ENCODE measurements around the gene YRDC.

YRDC gene

DNA sequence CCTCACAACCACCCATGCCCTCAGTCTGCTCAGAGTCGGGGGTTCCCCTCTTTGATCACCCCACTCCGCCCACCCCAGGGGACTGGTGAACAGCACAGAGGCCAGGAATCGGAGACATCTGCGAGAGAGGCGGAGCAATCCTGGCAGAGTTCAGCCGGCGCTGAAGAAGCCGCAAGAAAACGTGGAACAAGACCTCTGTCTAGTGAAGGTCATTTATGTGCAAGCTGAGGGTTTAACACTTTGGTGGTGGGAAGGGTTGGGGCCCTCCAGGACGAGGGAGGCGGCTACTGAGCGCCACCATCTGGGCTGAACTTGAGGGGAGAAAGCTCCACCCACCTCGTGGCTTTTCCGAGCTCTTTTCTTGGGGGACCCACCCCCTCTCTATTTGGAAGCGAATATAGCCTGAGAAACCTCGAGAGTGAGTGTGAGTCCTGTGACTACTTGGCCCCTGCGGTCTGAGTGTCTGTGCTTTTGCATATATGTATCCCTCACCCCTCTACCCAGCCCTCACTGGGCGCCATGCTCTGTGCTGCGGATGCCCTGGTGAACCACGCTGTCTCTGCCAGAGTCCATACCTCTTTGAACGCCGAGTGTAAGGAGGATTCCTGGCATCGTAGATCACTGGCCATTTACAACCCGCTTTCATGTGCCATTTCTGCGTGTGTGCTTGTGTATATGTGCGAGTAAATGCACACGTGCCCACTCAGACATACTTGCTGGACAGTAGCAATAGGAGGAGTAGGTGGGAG, 41.9 kb downstream of the YRDC start:
- DNase-seq = peak; percentile 14 to 21

DNA sequence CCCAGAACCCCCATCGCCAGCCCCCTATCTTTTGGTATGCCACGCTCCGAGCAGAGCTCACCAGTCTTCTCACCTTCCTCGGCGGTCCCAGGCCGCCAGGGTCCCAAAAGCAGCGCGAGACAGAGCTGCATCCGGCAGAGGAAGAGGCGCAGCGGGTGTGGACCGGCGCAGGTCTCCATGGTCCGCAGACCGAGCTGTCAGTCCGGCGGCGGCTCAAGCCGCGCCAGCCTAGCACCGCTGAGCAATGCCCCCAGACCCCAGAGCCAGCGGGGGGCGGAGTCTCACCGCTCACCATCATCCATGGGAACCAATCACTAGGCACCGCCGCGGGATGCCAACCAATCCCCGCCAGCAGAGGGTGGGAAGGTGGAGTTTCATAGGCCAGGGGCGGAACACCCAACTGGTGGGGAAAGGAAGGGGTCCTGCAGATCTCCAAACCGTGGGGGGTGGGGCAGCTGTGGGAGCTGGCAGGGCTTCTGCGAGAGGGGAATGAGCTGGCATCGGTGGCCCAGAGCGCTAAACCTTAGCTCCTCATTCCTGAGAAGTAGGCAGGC, 43.0 kb downstream of the YRDC start, which contains the start of gene EPHA10:
Gene EPHA10, minus strand, starts transcription at position 233 of the 554 bp plus-strand sequence. Its CDS starts 54 bp downstream, at position 179.
- no peak for DNase-seq

DNA sequence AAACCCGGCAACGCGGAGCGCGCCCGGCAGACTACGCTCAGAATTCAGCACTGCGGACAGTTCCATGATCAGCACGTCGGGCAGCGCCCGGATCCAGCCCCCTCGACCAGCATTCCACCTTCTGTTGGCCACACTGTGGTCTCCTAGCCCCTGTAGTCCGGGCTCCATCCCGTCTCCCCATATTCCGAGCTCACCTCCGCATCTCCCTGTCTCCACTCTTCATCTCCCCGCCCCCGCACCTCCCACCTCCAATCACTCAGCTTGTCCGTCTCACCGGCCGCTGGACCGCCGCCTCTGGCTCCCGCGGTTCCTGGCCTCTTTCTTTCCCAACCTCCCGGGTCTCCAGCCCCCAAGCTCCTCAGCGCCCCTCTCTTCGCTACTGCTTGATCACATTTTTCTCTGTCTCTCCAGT, 43.6 kb downstream of the YRDC start:
- no peak for DNase-seq

DNA sequence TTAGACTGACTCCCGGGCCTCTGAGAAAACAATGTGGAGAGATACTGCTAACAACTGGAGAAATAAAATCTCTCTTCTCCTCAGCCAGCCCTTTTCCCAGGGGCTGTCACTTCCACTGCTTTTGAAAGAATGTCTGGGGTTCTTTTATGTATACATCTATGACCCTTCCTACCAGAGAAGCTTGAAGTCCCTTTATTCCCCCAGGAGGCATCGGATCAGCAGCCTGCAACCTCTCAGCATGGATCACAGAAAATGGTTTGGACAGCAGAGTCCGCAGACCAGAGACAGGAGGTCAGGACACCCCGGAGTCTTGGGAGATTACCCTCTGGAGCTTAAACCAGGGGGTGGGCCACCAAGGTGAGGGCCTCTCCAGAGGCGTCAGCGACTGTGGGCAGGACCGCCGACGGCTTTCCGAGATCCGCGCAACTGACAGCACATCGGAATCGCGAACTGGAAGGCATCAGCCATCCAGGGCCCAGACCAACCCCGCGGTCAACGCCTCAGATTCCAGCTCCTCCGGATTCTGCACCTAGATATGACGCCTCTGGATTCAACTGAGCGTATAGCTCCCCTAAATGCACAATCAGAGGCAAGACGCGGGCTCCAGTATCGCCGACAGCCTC, 44.1 kb downstream of the YRDC start:
- DNase-seq = no peak

DNA sequence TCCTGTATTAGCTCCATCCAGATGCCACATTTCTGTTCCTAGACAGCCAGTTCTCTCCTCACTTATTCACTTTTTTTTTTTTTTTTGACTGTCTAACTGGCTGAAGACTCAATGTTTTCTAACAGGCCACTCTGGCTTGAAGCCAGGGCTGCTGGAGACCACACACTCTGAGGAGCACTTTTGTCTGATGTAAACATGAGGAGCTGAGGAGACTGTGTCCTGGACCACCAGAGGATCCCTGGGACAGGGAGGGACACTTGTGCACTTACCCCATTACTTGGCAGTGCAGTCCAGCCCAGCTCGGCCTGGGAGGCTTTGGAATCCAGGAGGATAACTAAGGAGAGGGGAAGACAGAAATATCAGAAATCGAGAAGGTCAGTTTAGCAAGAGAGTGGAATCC, 45.5 kb downstream of the YRDC start:
- no peak for DNase-seq

DNA sequence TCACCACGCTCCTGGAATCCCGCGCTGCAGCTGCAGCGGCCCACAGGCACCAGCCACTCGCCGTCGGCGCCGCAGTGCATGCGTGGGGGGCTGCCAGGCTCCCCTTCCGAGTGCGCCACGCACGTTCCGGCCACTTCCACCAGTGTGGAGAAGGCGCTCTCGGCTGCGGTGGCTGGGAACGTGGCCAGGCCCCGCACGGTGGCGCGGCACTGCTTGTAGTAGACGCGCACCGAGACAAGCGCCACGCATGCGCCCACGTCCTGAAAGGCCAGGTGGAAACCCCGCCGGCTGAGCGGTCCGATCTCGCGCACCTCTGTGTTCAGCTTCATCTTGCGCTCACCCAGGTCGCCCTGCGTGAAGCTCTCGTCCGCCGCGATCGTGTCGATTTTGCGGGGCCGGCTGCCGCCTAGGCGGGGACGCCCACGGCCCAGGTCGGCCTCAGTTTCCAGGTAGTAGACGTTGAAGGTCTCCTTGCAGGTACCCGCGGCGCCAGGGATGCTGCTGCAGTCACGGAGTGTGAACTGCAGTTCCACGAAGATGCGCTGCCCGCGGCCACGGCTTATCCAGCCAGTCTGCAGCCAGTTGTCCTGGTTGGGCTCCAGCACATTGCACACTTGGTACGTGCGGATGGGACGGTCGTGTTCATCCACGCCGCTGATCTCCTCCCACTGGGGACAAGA, 46.5 kb downstream of the YRDC start:
- DNase-seq = no peak

DNA sequence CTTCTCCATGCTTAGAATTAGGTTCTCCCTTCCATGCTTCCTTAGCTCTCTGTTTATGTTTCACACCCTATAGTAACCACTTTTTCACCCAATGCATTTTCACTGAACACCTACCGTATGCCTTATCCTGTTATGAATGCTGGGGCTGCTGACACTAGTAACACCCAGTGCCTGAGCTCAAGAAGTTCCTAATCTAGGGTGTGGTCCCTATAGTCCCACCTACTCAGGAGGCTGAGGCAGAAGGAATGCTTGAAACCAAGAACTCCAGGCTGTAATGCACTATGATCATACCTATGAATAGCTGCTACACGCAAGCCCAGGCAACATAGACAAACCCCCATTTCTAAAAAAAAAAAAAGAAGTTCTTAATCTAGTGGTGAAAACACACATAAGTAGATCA, 48.6 kb downstream of the YRDC start:
- DNase-seq = no peak

DNA sequence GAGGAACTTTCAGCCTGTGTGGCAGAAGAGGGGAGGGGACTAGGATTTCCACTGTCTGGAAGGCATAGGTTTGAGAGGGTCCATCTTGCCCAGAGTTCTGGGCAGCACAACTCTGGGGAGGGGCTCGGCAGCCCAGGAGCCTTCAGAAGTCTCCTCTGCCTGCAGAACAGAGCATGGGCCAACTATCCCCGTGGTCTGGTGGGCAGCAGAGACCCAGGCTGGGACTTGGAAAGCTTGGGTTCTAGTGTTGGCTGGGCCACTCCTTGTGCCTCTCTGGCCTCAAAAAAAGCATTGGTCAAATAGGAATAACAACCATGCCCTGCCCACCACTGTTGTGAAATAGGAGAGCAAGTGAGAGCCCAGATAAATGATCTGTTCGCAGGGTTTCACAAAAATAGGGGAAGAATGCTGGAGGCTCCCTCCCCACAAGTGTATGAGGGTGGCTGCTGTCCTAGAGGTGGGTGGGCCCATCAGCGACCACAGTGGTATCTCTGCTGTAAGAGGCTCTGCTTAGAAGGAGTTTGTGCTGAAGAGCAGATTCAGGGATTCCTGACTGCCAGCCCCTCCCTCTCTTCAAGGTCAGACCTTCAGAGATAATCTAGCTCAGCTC, 52.0 kb downstream of the YRDC start:
- no peak for DNase-seq

DNA sequence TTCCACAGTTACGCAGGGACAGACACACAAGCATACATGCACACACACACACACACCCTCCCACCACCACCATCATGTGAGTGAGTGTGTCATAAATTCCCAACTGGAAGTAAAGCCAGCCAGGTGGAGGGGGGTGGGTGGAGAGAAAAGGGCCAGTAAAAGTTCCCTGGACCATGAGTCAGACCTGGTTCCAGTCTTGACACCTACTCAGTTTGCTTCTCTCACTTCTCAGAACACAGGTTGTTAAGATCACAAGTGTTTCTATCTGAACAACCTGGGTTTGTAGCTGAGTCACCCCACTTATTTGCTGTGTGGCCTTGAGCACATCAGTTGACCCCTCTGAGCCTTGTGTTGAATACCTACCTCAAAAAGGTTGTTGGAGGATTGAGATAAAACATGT, 52.7 kb downstream of the YRDC start:
- no peak for DNase-seq

DNA sequence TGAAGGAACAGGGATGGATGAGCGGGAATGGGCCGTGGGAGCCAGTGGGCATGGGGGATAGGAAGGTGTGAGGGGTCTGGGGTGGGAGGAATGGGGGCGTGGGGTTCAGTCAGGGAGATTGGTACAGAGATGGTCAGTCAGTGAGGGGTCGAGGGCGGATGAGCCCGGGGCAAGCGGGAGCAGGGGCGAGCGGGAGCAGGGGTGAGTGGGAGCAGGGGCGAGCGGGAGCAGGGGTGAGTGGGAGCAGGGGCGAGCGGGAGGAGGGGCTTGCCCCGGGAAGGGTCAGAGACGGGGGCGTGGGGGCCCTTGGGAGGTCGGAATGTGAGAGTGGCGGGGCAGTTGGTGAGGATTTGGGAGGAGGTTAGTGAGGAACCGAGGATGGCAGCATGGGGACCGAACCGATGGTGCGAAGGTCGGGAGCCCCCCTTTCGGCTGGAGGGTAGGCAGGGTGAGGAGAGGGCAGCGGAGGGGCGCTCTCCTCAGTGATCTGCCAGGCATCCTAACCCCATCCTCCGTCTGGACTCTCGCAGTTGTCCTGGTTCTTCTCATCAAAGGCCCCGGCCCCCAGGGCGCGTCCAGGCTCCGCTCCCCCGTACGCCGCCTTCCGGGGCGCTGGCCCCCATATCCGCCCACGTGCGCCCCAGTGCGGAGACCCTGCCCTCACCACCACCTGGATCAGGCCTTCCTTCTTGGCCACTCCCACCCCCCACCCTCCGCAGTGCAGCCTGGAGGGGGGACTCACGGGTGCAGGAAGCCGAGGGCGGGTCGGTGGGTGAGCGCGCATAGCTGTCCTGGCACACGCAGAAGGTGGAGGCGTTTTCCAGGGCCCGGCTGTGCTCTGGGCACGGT, 54.3 kb downstream of the YRDC start:
- DNase-seq = no peak

All from activated CD4-positive, alpha-beta T cell treated with anti-CD3 and anti-CD28 coated beads for 4 hours (primary cell).